Activated CD4-positive, alpha-beta T cell treated with anti-CD3 and anti-CD28 coated beads, Interleukin-2, amount 50 U/mL, for 1 hour (primary cell): ENCODE results near the gene COA7.
"Not testable (repeated sequence)": the region's sequence is repeated elsewhere in the genome, so short reads cannot be mapped to it uniquely, and the experiment has no call there.

Source experiments
- DNase-seq: peaks from one replicate; pipeline ENCODE4 v3.0.0-alpha.2; 2020

Gene COA7

DNA sequence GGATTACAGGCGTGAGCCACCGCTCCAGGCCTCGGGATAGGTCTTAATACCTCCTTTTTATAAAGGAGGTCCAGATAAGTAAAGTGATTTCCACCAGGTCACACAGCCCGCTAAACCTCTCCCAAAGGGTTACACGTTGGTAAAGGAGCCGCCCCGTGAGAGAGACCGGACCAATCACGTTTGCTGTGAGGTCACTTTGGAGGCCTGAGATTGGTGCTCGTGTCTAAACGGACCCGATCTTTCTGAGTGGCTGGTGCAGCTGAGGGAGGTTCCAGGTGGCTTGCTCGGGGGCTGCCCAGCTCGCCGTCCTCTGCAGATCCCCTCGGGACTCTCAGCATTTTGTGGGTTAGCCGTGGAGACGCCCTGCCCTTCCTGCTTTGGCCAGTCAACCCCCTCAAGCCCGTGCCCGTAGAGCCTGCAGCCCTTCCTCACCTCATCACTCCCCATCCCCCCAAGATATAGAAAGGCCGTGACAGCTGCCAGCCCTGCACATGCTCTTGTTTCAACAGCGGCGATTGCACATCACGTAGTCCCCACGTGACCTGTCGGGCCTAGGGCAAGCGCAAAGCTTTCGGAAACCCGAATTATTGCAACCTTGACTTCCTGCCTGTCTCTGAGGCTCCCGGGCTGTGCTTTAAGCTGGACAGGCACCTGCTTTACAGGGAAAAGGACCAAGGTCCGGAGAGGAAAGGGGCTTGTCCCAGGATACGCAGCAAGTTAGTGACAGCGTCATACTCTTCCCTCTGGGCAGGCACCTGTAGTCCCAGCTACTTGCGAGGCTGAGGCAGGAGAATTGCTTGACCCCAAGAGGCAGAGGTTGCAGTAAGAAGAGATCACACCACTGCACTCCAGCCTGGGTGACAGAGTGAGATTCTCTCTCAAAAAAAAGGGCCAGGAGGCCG, 5.0 kb upstream of the COA7 start:
- peak; percentile 73 for DNase-seq

DNA sequence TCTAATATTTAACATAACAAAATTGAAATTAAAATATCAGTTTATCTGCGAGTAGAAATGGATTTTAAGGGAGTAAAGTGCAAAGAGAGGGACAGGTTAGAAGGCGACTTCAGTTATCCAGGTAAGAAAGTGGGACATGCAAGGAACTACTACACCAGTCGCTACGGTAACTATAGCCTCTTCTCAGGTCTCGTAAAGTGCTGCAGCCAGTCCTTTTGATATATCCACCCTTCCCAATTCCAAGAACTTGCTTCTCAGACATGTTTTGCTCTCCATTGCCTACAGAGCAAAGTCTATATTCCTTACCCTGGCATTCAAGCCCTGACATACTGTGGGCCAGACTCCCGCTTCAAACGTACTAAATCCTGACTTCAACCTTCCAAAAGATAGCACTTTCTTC, 2.5 kb downstream of the COA7 start:
- no peak for DNase-seq

DNA sequence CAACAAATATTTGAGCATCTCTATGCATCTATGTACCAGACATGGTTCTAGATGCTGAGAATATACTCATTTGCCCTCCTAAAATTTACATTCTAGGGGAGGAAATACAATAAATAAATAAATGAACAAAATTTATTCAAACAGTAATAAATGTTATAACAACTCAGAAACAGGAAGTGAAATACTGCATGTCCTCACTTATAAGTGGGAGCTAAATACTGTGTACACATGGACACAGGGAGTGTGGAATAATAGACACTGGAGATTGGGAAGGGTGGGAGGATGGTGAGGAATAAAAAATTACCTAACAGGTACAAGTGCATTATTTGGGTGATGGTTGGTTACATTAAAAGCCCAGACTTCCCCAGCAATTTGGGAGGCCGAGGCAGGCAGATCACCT, 4.3 kb downstream of the COA7 start:
- no peak for DNase-seq

DNA sequence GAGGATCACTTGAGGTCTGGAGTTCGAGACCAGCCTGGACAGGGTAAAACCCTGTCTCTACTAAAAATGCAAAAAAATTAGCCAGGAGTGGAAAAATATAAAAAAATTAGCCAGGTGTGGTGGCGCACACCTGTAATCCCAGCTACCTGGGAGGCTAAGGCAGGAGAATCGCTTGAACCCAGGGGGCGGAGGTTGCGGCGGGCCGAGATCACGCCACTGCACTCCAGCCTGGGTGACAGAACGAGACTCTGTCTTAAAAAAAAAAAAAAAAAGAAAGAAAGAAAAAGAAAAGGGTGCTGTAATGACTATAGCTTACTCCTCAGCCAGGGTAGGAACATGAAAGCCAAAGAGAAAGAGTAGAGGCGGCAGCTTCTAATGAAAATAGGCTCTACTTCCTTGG, 4.8 kb downstream of the COA7 start:
- DNase-seq, result not testable (repeated sequence)

DNA sequence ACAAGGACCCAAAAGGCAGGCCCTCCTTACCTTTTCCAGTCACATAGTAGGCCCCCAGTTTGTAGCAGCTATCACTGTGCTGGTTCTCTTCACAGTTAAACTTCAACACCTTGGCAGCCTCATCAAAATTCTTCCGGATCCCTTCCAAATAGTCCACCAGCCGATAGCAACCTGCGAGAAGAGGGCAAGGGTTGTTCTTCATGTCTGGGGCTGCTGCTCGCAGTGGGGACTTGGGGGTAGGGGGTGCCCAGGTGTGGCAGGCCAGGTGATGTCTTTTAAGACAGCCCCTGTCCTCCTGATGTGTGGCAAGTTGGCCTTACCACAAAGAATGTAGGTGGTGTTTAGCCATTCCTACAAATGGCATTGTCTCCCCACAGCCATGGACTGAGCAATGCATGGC, 5.5 kb downstream of the COA7 start:
- DNase-seq, result no peak

DNA sequence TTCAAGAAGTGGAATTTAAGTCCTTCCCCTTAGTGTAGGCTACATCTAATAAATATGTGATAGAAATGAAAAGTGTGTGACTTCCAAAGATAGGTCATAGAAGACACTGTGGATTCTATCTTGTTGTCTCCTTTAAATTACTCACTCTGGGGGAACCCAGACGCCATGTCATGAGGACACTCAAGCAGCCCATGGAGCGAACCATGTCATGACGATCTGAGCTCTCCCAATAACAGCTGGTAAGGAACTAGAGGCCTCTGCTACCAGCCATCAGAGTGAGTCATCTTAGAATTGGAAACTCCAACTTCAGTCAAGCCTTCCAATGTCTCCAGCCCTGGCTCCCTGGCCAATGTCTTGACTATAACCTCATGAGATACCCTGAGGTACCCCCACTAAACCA, 6.3 kb downstream of the COA7 start:
- DNase-seq, result no peak

DNA sequence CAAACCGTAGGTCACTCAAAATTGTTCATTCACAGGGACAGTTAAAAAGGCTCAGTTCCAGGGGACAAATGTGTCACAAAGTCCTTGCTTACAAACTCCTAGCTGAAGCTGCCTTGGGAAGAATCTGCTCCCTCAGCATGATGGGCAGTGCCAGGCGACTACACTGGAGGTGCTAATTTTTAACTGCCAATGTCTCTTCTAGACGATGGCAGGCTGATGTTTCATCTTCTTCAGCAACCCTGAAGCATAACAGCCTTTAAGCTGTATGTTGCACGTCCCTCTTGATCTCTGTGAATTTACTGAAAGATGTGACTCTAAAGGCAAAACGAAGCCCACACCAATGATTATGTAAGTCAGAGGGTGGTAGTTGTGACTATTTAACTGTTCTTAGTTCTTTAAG, 11.3 kb downstream of the COA7 start:
- DNase-seq, result no peak

- DNase-seq, result peak; percentile 80
Observed at GRCh38 chr1:52686261-52686751, 11.8 kb downstream of the COA7 start.

- no peak for DNase-seq
Observed at GRCh38 chr1:52684545-52684944, 13.6 kb downstream of the COA7 start.

DNA sequence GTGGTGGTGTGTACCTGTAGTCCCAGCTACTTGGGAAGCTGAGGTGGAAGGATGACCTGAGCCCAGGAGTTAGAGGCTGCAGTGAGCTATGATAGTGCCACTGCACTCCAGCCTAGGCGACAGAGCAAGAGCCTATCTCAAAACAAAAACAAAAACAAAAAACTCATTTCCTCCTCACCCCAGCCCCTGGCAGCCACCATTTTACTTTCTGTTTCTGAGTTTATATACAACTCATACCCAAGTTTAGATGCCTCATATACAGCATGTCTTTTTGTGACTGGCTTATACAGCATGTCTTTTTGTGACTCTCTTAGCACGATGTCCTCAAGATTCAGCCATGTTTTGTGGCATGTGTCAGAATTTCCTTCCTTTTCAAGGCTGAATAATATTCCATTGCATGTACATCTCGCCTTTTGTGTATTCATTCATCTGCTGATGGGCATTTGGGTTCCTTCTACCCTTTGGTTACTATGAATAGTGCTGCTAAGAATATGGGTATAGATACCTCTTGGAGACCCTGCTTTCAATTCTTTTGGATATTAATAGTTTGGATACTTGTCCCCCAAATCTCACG, 14.7 kb downstream of the COA7 start:
- no peak for DNase-seq

- no peak for DNase-seq
Observed at GRCh38 chr1:52681136-52681535, 17.0 kb downstream of the COA7 start.

DNA sequence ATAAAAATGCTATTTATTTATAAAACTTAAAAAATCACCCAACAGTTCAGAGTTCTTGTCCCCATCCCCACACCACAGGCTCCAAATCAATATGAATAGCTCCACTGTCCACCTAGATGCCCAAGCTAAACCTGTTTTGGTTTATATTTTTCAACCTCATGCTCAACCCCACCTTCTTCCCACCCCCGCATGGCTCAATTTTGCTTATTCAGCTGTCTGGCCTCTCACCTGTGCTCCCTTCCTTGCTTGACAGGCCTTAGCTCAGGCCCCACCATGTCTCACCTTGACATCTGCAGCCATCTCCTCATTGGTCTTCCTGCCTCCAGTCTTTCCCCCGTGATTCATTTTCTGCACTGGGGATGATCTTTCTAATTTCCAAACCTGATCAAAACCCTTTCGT, 17.8 kb downstream of the COA7 start:
- DNase-seq, result no peak

DNA sequence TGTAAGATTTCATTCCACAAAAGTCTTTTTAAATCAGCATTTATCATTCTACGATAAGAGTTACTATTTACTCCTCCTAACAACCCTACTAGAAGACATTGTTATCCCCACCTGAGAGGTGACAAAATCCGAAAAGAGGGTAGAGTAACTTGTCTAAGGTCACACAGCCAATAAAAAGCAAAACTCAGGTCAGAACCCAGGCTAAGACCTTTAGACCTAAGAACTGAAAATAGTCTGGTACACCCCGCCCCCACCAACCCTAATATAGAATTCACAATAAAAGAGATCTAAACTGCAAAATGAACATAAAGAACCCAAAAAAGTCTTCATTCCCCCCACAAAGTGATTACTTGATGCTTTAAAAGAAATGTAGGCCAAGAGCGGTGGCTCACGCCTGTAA, 18.6 kb downstream of the COA7 start:
- DNase-seq, result no peak

DNA sequence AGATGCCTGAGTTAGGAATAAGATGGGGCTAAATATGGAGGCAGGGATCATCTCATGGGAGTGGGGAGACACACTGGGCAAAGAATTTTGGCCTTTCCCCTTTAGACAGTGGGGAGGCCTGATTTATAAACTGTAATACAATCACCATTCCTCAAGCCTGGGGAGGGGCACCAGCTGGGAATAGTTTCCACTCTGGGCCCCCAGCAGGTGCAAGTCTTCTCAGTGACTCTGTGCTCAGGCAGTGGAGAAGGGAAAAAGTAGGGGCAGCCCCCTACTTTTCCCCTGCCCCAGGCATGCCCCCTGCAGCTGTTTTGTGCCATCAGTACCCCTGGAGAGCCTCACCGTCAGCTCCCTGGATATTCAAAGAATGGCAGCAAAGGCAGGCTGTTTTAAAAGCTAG, 19.1 kb downstream of the COA7 start:
- no peak for DNase-seq

DNA sequence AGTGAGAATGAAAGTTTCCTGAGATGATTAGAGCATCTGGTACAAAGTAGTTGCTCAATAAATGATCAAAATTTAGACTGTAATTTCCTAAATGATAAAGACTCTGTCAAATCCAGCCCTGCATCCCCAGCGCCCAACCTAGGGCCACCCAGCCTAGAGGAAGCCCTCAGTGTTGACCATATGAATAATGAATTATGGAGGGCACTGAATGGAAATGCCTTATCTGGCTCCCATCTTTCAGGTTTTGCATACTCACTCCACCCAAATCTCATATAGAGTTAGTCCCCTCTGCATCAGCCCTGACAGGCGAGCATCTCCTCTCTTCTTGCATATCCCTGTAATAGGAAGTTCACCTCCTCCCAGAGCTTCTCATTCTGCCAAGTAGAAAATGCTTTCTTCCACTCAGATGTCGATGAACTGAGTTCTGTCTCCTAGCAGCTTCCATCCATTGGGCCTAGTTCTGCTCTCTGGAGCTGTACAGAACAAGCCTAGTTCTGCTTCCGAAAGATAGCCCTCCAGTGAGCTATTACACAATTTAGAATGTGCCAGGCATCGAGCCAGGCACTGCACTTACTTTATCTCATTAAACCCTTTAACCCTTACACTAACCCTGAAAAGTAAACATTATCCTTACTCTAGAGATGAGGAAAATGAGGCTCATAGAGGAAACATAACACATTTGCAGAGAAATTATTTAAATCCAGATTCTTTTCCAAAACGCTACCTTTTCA, 20.9 kb downstream of the COA7 start:
- DNase-seq, result no peak

DNA sequence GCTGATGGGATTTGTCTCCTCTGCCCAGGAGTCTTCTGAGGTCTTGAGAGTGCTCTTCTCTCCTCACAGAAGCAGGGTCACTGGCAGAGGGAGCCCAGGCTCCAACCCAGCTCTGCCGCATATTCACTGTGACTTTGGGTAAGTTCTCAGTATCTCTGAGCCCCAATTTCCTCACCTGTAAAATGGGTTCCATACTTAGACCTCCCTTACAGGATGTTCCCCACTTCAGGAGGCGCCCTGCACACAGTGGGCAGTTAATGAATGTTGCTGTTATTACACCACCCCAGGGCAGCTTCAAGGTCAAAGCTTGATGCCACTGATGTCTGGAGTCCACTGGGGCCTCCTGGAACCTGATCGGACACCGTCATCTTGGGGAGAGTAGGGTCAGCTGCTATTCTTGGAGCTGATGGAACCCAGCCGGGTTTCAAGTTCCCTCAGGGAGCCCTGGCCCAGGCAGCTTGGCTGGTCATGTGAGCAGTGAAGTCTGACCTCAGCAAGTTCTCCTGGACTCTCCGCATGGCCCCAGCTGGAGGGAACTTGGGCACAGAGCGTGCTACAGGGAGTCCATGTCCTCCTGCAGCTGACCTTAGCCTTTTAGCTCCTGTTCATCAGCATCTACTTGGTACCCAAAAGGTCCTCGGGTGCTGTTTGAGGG, 21.8 kb downstream of the COA7 start:
- DNase-seq, result no peak

GRCh38 chr1:52674497-52675384, 23.4 kb downstream of the COA7 start:
- no peak for DNase-seq

- DNase-seq, result no peak
Observed at GRCh38 chr1:52673513-52673912, 24.6 kb downstream of the COA7 start.

DNA sequence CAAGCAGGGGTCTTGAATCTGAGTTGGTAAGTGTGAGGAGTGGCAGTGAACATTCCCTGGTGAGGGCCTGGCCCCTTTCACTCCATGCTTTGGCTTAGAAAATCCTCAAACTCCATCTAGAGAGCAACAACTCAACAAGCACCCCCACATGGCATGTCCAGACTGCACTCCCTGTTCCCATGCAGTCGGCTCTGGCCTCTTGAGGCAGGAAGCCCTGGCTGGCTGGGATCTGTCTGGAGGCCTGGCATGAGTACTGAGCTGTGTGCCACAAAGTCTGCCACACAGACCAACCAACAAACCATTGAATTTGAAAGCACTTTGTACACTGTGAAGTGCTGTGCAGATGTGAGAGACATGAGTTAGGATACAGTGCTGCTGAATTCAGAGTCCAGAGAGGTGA, 25.2 kb downstream of the COA7 start:
- no peak for DNase-seq

DNA sequence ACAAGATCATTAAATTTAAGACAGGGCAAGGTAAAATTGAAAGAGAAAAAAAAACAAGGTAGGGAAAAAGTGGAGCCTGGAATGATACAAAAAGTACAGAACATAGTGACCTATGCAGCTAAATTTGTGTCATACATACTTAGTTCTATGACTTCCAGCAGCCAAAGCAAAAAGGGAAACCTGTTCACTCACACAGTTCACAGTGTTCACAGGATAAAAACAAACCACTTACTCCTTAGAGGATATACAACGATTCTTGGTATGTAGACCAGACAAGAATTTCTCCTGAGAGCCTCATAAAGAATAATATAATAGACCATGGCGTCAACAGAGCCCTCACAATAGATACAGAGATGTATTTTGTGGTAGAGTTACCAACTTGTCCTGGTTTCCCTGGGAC, 27.5 kb downstream of the COA7 start:
- no peak for DNase-seq

DNA sequence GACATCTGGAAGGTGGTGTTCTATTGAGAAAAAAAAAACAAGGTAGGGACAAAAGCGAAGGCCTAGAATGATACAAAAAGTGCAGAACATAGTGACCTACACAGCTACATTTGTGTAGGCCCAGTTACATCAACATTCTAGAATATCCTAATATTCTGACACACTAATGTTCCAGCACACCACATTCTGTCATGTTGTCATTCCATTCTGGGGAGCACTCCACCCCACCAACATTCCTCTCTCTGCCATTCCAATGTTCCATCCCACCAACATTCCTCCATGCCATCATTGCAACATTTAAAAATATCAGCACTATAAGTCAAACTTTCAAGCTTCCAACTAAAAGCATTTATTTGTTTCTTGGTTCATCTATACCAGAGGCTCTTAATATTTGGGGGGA, 28.5 kb downstream of the COA7 start:
- DNase-seq, result no peak

DNA sequence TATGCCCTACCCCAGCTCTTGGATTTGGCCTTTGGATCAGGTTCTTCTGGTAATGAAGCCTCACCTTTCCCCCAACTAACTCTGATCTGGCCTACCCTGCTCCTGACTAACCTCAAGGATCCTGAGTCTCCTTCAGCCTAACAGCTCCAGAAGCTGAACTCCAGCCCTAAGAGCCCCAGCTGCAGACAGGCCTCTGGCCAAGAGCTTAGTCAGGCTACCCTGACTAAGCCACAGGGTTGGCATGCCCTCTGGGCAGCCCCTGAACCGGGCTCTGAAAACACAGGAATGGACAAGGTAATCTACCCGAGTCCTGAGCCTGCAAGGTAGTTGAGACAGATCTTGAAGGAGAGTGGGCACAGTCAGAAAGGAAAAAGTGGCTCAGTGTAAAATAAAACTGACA, 29.4 kb downstream of the COA7 start:
- no peak for DNase-seq
